Mucosa of gallbladder (tissue), 1 donor: ENCODE results near the gene FLACC1. TPM values are rescaled to one million over a fixed set of nuclear protein-coding genes. Genes with fewer than 3 reads are reported as not detected.
"Not testable (repeated sequence)": the region's sequence is repeated elsewhere in the genome, so short reads cannot be mapped to it uniquely, and the experiment has no call there.

Experiments used
- DNase-seq: peaks from one replicate; pipeline ENCODE4 v3.0.0-alpha.2; 2020; ENCODE audit warnings: low spot score
- total RNA-seq: library from RNA; stranded (reverse); gene quantifications from one replicate; pipeline ENCODE4 v1.2.1, GENCODE V29; 2021
- donor health status: DM: no; HTN: no; CAD: no.

The FLACC1 gene
- 3.4 TPM for total RNA-seq

DNA sequence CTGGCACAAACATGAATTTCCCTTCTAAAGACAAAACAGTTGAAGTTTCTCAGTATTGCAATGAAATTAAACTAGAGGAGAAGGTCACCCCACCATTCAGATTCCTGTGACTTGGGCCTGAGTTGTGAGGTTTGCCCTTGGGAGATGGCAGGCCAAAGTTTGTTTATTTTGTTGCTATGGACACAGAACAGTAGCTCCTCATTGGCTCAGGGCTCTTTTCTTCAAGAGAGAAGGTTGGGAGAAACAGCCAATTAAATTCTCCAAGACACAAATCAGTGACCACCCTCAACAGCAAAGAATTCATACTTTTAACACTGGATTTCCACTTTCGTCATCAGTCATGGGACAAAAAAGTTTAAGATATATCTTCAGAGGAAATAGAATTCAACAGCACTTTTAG is at the start of gene FLACC1:
Gene FLACC1 (minus strand): TSS at position 125 of the 400 bp plus-strand sequence. CDS start 5,941 bp downstream, outside the sequence.
- no peak for DNase-seq

DNA sequence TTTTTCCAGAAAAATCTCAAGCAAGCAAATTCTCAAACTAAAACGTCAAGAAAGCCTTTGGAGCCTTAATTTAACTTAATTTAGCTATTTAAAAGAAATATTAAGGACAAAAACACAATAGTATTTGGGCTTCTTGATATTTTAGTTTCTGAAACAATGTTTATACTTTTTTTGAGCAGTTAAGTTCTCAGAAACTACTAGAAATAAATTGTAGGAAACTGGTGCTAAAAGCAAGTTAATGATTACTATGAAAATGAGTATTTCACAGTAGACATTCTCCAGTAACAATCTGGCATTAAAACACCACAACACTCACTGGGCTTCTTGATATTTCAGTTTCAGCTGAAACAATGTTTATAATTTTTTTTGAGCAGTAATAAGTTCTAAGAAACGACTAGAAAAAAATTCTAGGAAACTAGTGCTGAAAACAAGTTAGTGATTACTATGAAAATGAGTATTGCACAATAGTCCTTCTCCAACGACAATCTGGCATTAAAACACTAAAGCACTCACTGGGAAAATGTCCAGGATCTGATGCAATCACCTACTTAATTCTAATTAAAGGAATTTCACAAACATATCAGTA is 49.0 kb upstream of the FLACC1 start:
- peak; percentile 50 for DNase-seq

DNA sequence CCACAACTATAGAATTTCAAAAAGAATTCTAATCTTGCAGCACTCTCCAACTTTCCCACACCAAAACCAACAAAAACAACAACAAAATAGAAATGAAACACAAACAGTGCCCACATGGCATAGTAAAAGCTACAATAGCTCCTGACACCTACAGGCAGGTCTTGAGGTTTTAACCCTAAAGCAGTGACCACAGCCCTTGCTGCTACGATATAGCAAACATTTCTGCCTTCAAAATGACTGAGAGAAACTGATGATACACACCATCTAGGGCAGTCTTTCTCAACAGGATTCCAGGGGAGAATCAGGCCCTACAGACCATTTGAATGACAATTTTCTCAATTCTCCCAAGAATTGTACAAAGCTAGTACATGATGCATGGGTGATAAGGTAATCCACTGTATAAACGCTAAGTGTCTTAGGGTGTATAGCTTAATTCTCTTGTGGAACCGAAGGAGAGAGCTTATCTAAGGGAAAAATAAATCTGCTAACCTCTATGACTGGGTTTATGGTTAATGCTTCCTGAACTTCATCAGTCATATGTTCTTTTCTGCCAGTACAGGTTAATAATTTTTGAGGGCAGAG is 47.6 kb upstream of the FLACC1 start:
- DNase-seq: no peak

DNA sequence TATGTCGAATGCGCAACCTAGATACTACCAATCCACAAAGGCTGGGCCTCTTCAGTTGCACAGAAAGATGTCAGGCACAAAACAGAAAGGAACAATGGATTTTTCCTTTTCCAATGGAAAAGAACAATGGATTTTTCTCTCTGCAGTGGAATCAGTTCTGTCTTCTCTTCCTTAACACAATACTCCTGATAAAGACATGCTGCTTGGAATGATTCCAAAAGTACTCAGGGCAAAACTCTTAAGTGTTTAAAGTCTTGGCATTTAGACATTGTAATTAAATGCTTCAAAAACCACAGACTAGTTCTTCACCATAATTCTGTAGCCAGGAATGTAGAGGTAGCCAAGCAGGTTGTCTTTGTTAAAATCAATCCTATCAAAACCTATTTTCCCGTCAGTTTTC is 46.7 kb upstream of the FLACC1 start:
- DNase-seq: no peak

DNA sequence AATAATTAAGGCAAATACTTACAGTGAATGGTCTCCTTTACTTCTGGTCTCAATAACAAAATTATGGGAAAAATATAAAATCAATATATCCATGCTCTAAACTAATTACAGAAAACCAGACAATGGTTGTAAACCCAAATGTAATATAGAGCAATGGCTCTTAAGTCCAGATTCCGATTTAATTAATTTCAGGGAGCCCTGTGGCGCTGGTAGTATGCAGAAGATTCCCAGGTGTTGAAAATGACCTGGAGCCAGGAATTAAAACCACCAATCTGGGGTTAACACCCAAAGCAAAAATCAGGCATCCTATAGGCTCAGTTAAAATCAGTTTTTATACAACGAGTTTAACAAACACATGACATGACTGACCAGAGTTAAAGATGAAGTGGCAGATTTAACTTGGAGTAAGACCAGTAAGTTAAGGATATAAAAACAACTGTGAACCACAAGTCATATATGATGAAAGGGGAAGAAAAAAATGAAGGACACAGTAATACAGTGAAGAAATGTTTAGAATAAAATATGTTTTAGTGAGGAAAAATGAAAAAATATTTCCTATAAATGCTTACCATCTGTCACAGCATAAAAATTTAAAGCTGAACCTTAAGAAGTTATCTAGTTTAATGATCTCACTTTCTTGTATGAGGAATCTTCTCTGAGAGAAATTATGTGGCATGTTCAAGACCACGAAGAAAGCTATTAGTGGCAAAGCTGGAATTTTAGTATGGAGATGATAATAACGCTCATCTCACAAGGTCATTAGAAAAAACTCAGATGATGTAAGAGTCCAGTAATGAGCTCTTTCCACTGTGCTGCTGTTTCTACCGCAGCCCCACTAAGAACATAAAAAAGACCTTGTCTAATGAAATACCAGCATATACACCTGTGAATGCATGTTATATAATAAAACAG is 45.8 kb upstream of the FLACC1 start:
- no peak for DNase-seq

DNA sequence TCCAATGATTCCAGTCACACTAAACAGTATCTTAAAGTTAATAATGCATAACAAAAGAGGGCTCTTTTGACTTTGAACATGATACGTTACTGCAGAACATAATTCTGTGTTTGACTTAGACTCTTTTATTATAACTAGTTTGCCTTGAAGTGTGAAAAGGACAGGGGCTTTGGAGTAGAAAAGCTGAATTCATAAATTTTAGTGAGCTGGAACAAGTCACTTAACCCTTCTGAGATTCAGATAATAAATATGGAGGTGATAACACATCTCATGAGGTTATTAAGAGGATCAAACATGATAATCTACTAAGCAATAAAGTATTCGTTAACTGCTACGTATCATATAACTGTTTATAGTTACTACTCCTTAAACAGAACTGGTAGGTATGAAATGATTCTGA is 44.7 kb upstream of the FLACC1 start:
- DNase-seq: no peak

- DNase-seq: no peak
These were observed 39.5 kb upstream of the FLACC1 start for GRCh38 chr2:201396595-201396994.

DNA sequence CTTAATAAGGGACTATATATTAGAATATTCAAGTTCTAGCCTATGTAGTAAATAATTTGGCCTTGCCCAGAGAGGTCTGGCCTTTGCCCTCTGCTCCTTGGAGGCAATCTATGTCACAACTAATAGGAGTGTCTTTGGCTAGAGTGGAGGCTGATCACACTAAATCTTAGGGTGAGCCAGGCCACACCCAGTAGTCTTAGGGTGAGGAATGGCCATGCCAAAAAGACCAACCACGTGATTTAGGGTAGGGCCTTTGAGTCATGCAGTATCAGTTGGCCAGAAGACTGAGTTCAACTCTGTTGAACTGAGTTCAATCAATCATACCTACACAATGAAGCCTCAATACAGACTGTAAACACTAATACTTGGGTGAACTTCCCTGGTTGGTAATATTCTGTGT is 26.0 kb upstream of the FLACC1 start:
- DNase-seq: peak; percentile 79

DNA sequence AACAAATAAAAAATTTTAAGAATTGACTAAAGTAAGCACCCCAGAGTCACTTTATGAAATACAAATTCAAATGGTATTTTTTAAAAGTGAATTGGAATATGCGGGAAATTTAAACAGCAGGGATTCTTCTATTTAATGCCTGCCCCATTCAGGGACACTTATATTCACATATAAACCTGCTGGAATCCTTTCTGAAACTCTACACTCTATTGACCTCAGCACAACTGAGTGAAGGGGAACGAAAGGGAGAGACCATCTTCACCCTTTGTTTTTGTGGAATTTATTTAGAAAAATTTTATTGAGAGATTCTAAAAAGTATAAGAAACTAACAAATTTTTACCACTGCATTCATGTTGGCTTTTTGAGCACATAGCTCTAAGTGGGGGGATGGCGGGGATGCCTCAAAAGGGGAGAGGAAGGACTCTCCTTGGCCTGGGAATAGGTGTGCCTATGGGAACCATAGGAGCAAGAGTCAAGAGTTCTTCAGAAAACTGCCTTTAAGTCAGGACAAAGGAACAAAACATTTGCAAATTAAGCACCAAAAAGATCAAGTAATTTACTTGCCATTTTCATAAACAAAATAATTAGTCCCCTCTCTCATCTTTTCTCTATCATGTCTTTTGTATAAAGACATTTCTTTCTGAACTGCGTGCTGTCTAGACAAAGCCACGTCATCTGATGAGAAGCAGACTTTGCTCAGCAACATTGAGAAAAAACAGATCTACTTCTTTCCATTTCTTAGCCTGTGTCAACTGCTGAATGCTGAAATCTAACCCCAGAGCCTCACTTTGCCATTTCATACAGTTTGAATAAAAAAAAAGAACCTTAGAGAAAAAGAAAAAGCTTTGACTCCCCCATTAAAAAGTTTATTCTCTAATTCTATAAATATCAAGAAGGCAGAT is 21.6 kb upstream of the FLACC1 start:
- DNase-seq: no peak

DNA sequence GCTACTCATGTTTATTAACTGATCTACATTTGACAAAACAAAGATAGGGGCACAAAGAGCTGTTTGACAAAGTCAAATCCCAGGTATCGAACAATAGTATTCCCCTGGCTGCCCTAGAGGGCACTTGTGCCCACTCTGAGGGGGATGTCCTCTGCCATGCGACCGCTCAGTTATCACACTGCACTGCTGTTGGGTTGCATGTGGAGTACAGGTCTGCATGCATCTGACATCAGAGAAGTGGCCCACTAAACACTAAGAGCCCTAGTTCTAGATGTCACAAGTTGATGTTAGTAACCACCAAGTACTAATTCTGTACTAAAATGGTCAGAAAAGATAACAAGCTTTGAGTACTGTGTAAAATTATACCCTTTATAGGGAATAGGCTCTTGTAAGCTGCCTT is 20.1 kb upstream of the FLACC1 start:
- no peak for DNase-seq

DNA sequence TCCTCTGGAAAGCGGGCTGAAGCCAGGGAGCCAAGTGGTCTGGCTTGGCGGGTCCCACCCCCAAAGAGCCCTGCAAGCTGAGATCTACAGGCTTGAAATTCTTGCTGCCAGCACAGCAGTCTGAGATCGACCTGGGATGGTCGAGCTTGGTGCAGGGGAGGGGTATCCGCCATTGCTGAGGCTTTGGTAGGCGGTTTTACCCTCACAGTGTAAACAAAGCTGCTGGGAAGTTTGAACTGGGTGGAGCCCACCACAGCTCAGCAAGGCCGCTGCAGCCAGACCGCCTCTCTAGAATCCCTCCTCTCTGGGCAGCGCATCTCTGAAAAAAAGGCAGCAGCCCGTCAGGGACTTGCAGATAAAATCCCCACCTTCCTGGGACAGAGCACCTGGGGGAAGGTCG is 12.6 kb upstream of the FLACC1 start:
- no peak for DNase-seq

- not testable (repeated sequence) for DNase-seq
These were observed 12.2 kb upstream of the FLACC1 start for GRCh38 chr2:201369318-201369717.

DNA sequence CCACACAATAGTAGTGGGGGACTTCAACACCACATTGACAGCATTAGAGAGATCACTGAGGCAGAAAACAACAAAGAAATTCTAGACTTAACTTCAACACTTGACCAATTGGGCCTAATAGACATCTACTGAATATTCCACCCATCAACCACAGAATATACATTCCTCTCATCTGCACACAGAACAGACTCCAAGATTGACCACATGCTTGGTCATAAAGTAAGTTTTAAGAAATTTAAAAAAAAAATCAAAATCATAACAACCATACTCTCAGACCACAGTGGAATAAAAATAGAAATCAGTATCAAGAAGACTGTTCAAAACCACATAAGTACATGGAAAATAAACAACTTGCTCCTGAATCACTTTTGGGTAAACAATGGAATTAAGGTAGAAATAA is 9.0 kb upstream of the FLACC1 start:
- no peak for DNase-seq

DNA sequence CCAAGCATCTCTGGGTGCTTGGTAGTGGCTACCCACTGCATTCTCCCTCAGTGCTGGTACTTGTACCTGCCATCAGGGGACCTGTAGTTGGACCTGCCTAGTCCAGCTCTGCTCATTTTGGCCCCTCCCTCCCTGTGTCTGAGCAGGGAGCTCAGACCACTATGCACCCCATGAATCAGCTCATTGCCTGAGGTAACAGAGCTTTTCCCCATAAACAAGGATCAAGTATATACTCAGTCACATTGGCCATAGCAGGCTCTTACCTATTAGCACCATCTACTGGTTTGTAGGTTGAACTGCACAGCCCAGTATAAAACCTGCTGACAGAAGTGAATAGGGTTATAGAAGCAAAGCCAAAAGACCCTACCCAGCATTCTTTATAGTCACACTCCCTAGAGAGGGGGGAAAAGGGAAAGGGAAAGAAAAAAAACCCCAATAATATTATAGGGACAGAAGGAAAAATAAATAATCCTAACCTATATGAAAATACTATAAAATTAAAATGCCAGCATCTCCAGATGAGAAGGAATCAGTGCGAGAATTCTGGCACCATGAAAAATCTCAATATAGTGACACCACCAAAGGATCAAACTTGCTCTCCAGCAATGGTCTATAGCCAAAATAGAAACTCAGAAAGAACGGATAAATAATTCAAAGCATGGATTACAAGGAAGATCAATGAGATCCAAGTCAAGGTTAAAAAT is 6.9 kb upstream of the FLACC1 start:
- no peak for DNase-seq

DNA sequence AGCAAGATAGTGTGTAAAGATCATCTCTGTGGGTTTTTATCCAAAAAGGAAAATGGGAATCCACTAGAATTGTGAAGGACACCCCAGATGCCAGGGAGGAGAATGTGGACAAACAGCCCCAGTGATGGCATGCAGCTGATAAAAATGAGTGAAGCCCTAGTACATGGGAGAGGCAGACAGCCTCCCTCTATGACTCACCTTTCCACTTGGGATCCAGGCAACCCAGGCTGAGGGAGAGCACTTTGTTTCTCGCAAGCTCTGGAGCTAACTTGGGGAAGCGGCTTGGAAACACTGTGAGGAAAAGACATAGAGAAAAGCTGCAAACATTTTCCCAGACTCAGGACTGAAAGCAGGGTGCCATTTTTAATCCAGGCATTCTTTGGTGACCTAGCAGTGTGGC is 5.3 kb upstream of the FLACC1 start:
- no peak for DNase-seq

DNA sequence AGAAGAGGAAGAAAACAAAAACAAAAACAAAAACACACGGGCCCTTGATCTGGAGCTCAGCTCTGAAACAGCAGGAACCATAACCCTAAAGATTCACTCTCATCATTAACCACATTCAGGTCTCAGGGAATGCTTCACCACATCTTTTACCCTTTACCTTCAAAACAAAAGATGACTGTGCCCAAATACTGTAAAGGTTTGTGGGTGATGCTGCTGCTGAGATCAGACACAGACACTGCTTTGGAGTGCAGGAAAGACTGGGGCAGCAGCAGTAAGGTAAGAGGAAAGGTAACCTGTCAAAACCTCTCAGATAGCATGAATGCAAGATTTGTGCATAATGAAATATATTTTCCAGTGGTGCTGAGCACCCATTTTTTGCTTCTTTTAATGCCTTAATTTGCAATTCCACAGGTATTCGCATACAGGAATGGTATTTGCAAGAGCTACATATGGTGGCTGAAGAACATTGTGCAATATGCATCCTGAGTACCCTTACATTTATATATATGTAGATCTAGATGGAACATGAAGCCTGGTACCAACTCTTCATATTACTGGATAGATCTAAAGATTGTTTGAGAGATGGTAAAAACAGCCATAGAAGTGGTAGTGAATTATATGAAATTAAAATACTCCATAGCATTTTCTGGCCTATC is 4.1 kb upstream of the FLACC1 start:
- no peak for DNase-seq

- no peak for DNase-seq
These were observed 3.1 kb upstream of the FLACC1 start for GRCh38 chr2:201360256-201360655.

GRCh38 chr2:201358684-201359083 is 1.5 kb upstream of the FLACC1 start:
- DNase-seq: no peak

GRCh38 chr2:201353116-201353515 is 4.0 kb downstream of the FLACC1 start:
- DNase-seq: no peak

- DNase-seq: no peak
These were observed 6.3 kb downstream of the FLACC1 start for GRCh38 chr2:201350879-201351278.

- DNase-seq: no peak
These were observed 7.5 kb downstream of the FLACC1 start for GRCh38 chr2:201349601-201350000.
